Measurements from ENCODE around the gene BFAR. TPM values are rescaled to one million over a fixed set of nuclear protein-coding genes. Genes with fewer than 3 reads are reported as not detected.
"Not testable (repeated sequence)": the region's sequence is repeated elsewhere in the genome, so short reads cannot be mapped to it uniquely, and the experiment has no call there.

BFAR gene
- total RNA-seq, 4 donors from 2014 or later = 56.4 to 104 (median 83.1) TPM

GRCh38 chr16:14628806-14629611, 3.7 kb upstream of the BFAR start:
- peak overlapping the region in 2 of 3 donors; percentile 89 to 92 for H3K27ac ChIP-seq
- no peak for TF ChIP-seq POLR2A (IDR thresholded peaks at IDR 0.05)
- TF ChIP-seq CTCF (IDR thresholded peaks at IDR 0.05) = no peak
- peaks cover 17 to 21% of the 10 kb centered on the region in 2 donors for H3K36me3 ChIP-seq
- WGBS, 2 donors = 49 to 55% methylated on average over 12 of the region's 12 CpGs
- no peaks in the 10 kb centered on the region for H3K27me3 ChIP-seq
- DNase-seq = peak in 1 of 2 donors; percentile 5
- H3K4me3 ChIP-seq (replicated peaks in 1 of 3) = peak overlapping the region in 2 of 3 donors; percentile 73 to 82
- peaks cover 18 to 30% of the 10 kb centered on the region in 2 donors for H3K4me1 ChIP-seq
- intact Hi-C loops (cut with DNase I) = no loop called here
- no peaks in the 10 kb centered on the region for H3K9me3 ChIP-seq

- Histone ChIP-seq H3K4me1 (peaks cover 22 to 35% of the 10 kb centered on the region in 2 donors), H3K4me3 (replicated peaks in 1 of 3) (peak overlapping the region; percentile 73 to 82 (median 75)), H3K27ac (peak overlapping the region; percentile 82 to 92 (median 89)), H3K9me3 (no peaks in the 10 kb centered on the region), H3K36me3 (peaks cover 15 to 17% of the 10 kb centered on the region in 2 donors), H3K27me3 (no peaks in the 10 kb centered on the region)
- no peak for TF ChIP-seq POLR2A (IDR thresholded peaks at IDR 0.05)
- no peak for DNase-seq
- intact Hi-C loops (cut with DNase I) = no loop called here
- 2 to 3% methylated on average over 16 to 17 of the region's 17 CpGs for WGBS, 2 donors
Observed at GRCh38 chr16:14629612-14629918, 3.2 kb upstream of the BFAR start.

- Histone ChIP-seq H3K27ac (peak within 1 kb of the TSS; percentile 82 to 92 (median 89)), H3K4me3 (replicated peaks in 1 of 3) (peak within 1 kb of the TSS; percentile 73 to 82 (median 75)), H3K36me3 (peaks cover 13 to 15% of the 10 kb centered on the region in 2 donors), H3K27me3 (no peaks in the 10 kb centered on the region), H3K9me3 (no peaks in the 10 kb centered on the region), H3K4me1 (peaks cover 22 to 35% of the 10 kb centered on the region in 2 donors)
- 2 to 5% methylated on average over 8 to 20 of the region's 51 CpGs for WGBS, 2 donors
- intact Hi-C loops (cut with DNase I) = no loop called here
- TF ChIP-seq POLR2A (IDR thresholded peaks at IDR 0.05) (peak; percentile 71 to 94), CTCF (IDR thresholded peaks at IDR 0.05) (no peak)
- DNase-seq = peak; percentile 97
Observed at GRCh38 chr16:14629919-14630619, 2.7 kb upstream of the BFAR start, which contains the start of gene PARN. PARN (minus strand) TSS chr16:14630260; CDS start chr16:14630125, 135 bp downstream.

- intact Hi-C loops (cut with DNase I); H3K9me3 ChIP-seq; H3K27me3 ChIP-seq: not testable (repeated sequence)
- DNase-seq = peak; percentile 2 to 15
- Histone ChIP-seq H3K36me3 (peaks cover 6 to 12% of the 10 kb centered on the region in 2 donors), H3K4me3 (replicated peaks in 1 of 3) (peak overlapping the region; percentile 73 to 82 (median 75)), H3K27ac (peak overlapping the region; percentile 64 to 92 (median 82)), H3K4me1 (peaks cover 22 to 39% of the 10 kb centered on the region in 2 donors)
- WGBS, 2 donors = 83 to 84% methylated on average over 29 of the region's 29 CpGs
Observed at GRCh38 chr16:14630620-14631330, 2.0 kb upstream of the BFAR start.

- Histone ChIP-seq H3K9me3 (no peaks in the 10 kb centered on the region), H3K27ac (no peak overlapping the region), H3K4me1 (peaks cover 12 to 47% of the 10 kb centered on the region in 2 donors), H3K36me3 (peaks cover 0 to 3% of the 10 kb centered on the region in 2 donors), H3K4me3 (replicated peaks in 1 of 3) (peak overlapping the region in 1 of 3 donors; percentile 96), H3K27me3 (no peaks in the 10 kb centered on the region)
- intact Hi-C loops (cut with DNase I) = no loop called here
- TF ChIP-seq CTCF (IDR thresholded peaks at IDR 0.05) (no peak), POLR2A (IDR thresholded peaks at IDR 0.05) (no peak)
- DNase-seq = no peak
- 69 to 73% methylated on average over 7 of the region's 7 CpGs for WGBS, 2 donors
Observed at GRCh38 chr16:14634389-14634725, 1.6 kb downstream of the BFAR start.

Data from thyroid gland (tissue), 4 donors.